K562 (cell line): Measurements from ENCODE around the gene LTBP4. TPM values are rescaled to one million over a fixed set of nuclear protein-coding genes. Genes with fewer than 3 reads are reported as not detected.
"Not testable (repeated sequence)": the region's sequence is repeated elsewhere in the genome, so short reads cannot be mapped to it uniquely, and the experiment has no call there.

Source experiments
- ATAC-seq: fragments of 200-7000 bp; cut with Tn5 transposase; 3 replicates; pipeline ENCODE4 v1.9.1; 2020; ENCODE audit warnings: moderate library complexity
- BruUV-seq: library from RNA; stranded (reverse); fragments of 400-500 nt; replicated peaks from 2 replicates; lab custom pipeline; 2021; lab: Mats Ljungman, UMichigan
- CTCF ChIA-PET: fragments of 300-600 bp; formaldehyde crosslinking; extraction: SDS; loops from one replicate; lab custom pipeline; 2021; ENCODE audit warnings: low intra/inter-chr PET ratio; lab: Yijun Ruan, JAX
- POLR2A ChIA-PET: fragments of 300-600, 350-650 bp; sonication (Branson Sonifier 250); formaldehyde crosslinking; extraction: SDS; loops from one replicate; lab custom pipeline; 2021; ENCODE audit warnings: antibody characterized with exemption, inconsistent platforms; lab: Yijun Ruan, JAX
- DNase-seq, 4 experiments: peaks; one replicate each; pipeline versions ENCODE4 v3.0.0 to v3.0.0-alpha.2; 2011 to 2018; ENCODE audit warnings: low spot score in 3 of 4, mixed read lengths in 3 of 4; ENCODE audit errors: extremely low read depth in 1 of 4
- FAIRE-seq: peaks from 2 replicates; lab custom pipeline; 2011; peaks lifted over from hg19 to GRCh38; lab: Jason Lieb, UNC
- H2AFZ ChIP-seq: 2 replicates; pipeline ENCODE4 v1.6.0; 2011; ENCODE audit warnings: low read depth, low read length, control low read depth, inconsistent platforms
- H3K27ac ChIP-seq: fragments of 200-600 bp; 3 replicates; pipeline ENCODE4 v1.8.0; 2011; ENCODE audit warnings: low read depth, mild to moderate bottlenecking, control low read depth, inconsistent platforms, low read length, moderate library complexity, mixed read lengths; ENCODE audit errors: extremely low read depth
- H3K27me3 ChIP-seq, 2 experiments: fragments of 300-600 bp in 1 of 2; 2 replicates in 1 of 2; 3 replicates in 1 of 2; pipeline versions ENCODE4 v1.6.0 to v1.8.0; 2011; ENCODE audit warnings: inconsistent platforms in 2 of 2, low read length in 2 of 2, mild to moderate bottlenecking in 1 of 2, mixed read lengths in 1 of 2, moderate library complexity in 1 of 2; ENCODE audit not compliant: control insufficient read depth in 2 of 2, insufficient read depth in 2 of 2
- H3K36me3 ChIP-seq: fragments of 300-600 bp; 3 replicates; pipeline ENCODE4 v1.8.0; 2011; ENCODE audit warnings: mild to moderate bottlenecking, low read length, inconsistent platforms; ENCODE audit not compliant: control insufficient read depth, insufficient read depth
- H3K4me1 ChIP-seq, 2 experiments: fragments of 200-600 bp in 1 of 2; replicated peaks in 1 of 2; 2 replicates in 1 of 2; 3 replicates in 1 of 2; pipeline versions ENCODE4 v1.5.1 to v1.8.0; 2011; ENCODE audit warnings: inconsistent platforms in 2 of 2, low read length in 2 of 2, mild to moderate bottlenecking in 1 of 2, mixed read lengths in 1 of 2, moderate library complexity in 1 of 2; ENCODE audit not compliant: control insufficient read depth in 2 of 2, insufficient read depth in 2 of 2
- H3K4me2 ChIP-seq: 2 replicates; pipeline ENCODE4 v1.6.1; 2011; ENCODE audit warnings: low read length, control low read depth, inconsistent platforms, mixed read lengths; ENCODE audit not compliant: insufficient read depth
- H3K4me3 ChIP-seq: fragments of 200-600 bp; sonication (generic), shearing (Covaris generic); 2 replicates; pipeline ENCODE4 v1.5.1; 2016; ENCODE audit warnings: control low read depth, inconsistent platforms
- H3K79me2 ChIP-seq: fragments of 200-600 bp; 3 replicates; pipeline ENCODE4 v1.8.0; 2011; ENCODE audit warnings: low read length, inconsistent platforms; ENCODE audit not compliant: control insufficient read depth, insufficient read depth
- H3K9ac ChIP-seq, 2 experiments: 2 replicates each; pipeline versions ENCODE4 v1.6.0 to v1.6.1; 2011; ENCODE audit warnings: low read depth in 2 of 2, low read length in 2 of 2, control low read depth in 1 of 2, inconsistent platforms in 1 of 2, mild to moderate bottlenecking in 1 of 2, mixed read lengths in 1 of 2; ENCODE audit not compliant: insufficient read depth in 1 of 2
- H3K9me1 ChIP-seq: one replicate; pipeline ENCODE4 v1.6.0; 2011; ENCODE audit warnings: inconsistent platforms, mild to moderate bottlenecking, low read length, moderate library complexity; ENCODE audit not compliant: control insufficient read depth, insufficient read depth
- H3K9me3 ChIP-seq: replicated peaks from 2 replicates; pipeline ENCODE4 v1.5.1; 2011; ENCODE audit warnings: low read depth, low read length, inconsistent platforms; ENCODE audit not compliant: control insufficient read depth, insufficient read depth
- H4K20me1 ChIP-seq: replicated peaks from 2 replicates; pipeline ENCODE4 v1.6.1; 2011; ENCODE audit warnings: low read length, inconsistent platforms, mixed read lengths; ENCODE audit not compliant: control insufficient read depth, insufficient read depth
- FOS ChIP-seq: IDR thresholded peaks from 3 replicates; pipeline ENCODE4 v1.6.1; 2011; ENCODE audit not compliant: insufficient read length; ENCODE audit errors: extremely low read depth
- NFYB ChIP-seq: IDR thresholded peaks from 2 replicates; pipeline ENCODE4 v1.6.1; 2011; ENCODE audit warnings: mild to moderate bottlenecking, moderate library complexity; ENCODE audit not compliant: insufficient read length; ENCODE audit errors: extremely low read depth
- USF1 ChIP-seq: sonication (generic); formaldehyde crosslinking; IDR thresholded peaks from 2 replicates; pipeline ENCODE4 v1.9.0; 2022; ENCODE audit warnings: mild to moderate bottlenecking, missing genetic modification reagents
- ZNF639 ChIP-seq, 2 experiments: fragments of 200-800 bp in 1 of 2; sonication (Bioruptor generic) in 1 of 2; sonication (generic) in 1 of 2; formaldehyde crosslinking in 1 of 2; IDR thresholded peaks in 1 of 2; conservative IDR thresholded peaks in 1 of 2; 2 replicates each; pipeline versions ENCODE4 v1.5.0 to v1.6.1; 2016 to 2020; ENCODE audit warnings: missing compliant biosample characterization in 1 of 2, missing genetic modification characterization in 1 of 2, missing genetic modification reagents in 1 of 2
- ZNF830 ChIP-seq: fragments of 250-450 bp; sonication (Bioruptor Pico); IDR thresholded peaks from 2 replicates; pipeline ENCODE4 v1.5.0; 2021; ENCODE audit warnings: mild to moderate bottlenecking
- WGBS: fragments of 100-300 bp; shearing (Covaris generic); methylation state at CpG from one replicate; pipeline ENCODE4 v1.1.6; 2016; ENCODE audit warnings: low coverage, mixed read lengths; ENCODE audit not compliant: insufficient coverage; ENCODE audit errors: missing lambda C conversion rate; 5-methylcytosine and 5-hydroxymethylcytosine counted together
- in situ Hi-C: fragments of 300-500 bp; cut with MboI; formaldehyde crosslinking; loops from 4 replicates; pipeline ENCODE4 v1.15.0; 2018; ENCODE audit warnings: inconsistent platforms, mixed read lengths
- intact Hi-C: fragments of 100-400 bp; cut with micrococcal nuclease; formaldehyde crosslinking; loops from 2 replicates; pipeline ENCODE4 v1.14.2; 2022
- polyA plus RNA-seq, 8 experiments: library from polyadenylated mRNA; depleted of rRNA in 4 of 8; stranded (reverse) in 5 of 8; unstranded in 3 of 8; fragments of >200 nt; fragmentation: Nextera tagmentation in 2 of 8; fragmentation: Illumina TruSeq in 1 of 8; extraction: Ambion mirVana in 2 of 8; extraction: Trizol in 1 of 8; gene quantifications; 2 replicates each; pipeline versions ENCODE4 v1.2.1 to v1.2.3, GENCODE V29; 2011 to 2014; ENCODE audit warnings: inconsistent platforms in 1 of 8, missing spikeins in 1 of 8
- total RNA-seq, 7 experiments: library from RNA; depleted of rRNA in 6 of 7; stranded (reverse); fragments of >200 nt in 6 of 7; fragmentation: Illumina TruSeq in 2 of 7; extraction: Trizol in 2 of 7; gene quantifications; 2 replicates each; pipeline versions ENCODE4 v1.2.1 to v1.2.3, GENCODE V29; 2011 to 2021; ENCODE audit warnings: low replicate concordance in 1 of 7

Gene LTBP4
- total and polyA plus RNA-seq, 9 of the 15 experiments (the other 6 are each of a cell fraction or from before 2014, with no cell fraction given), result 0.35 to 160 (median 31.6) TPM

GRCh38 chr19:40591724-40592123 is 9.4 kb upstream of the LTBP4 start:
- H3K9ac ChIP-seq, H3K9me3 ChIP-seq, H3K36me3 ChIP-seq, H3K9me1 ChIP-seq, H4K20me1 ChIP-seq, FAIRE-seq, H3K27me3 ChIP-seq, CTCF ChIA-PET, in situ Hi-C loops, BruUV-seq, H2AFZ ChIP-seq, H3K4me2 ChIP-seq, H3K79me2 ChIP-seq, H3K4me3 ChIP-seq, H3K27ac ChIP-seq, ATAC-seq, intact Hi-C loops, DNase-seq: not testable (repeated sequence)
- POLR2A ChIA-PET, result interaction anchor here (0.7 to 1.1 kb wide), 3 partner anchors 13 to 127 kb away, joined by 3 to 4 read pairs (median 4); no protein-coding TSS in a partner anchor
- H3K4me1 ChIP-seq, result peaks cover 10 to 46% of the 10 kb centered on the region in 2 experiments; a peak in 4 of 5 replicates
- WGBS, result 71% methylated on average over 4 of the region's 4 CpGs

GRCh38 chr19:40592170-40592569 is 9.0 kb upstream of the LTBP4 start:
- H3K27ac ChIP-seq, result no peak overlapping the region
- H3K9ac ChIP-seq, result no peak overlapping the region
- ChIA-PET POLR2A (interaction anchor here (0.7 to 0.8 kb wide), 2 partner anchors 104 to 128 kb away, joined by 3 to 4 read pairs; no protein-coding TSS in a partner anchor), CTCF (no interaction called here)
- intact Hi-C loops, result no loop called here
- H3K9me3 ChIP-seq, result no peaks in the 10 kb centered on the region
- WGBS, result 70% methylated on average over 4 of the region's 4 CpGs
- H3K4me1 ChIP-seq, result peaks cover 11 to 50% of the 10 kb centered on the region in 2 experiments; a peak in 4 of 5 replicates
- H4K20me1 ChIP-seq, result no peaks in the 10 kb centered on the region
- no peaks in the 10 kb centered on the region for H3K9me1 ChIP-seq
- ATAC-seq (peak; percentile 70), DNase-seq (peak in 2 of 4 experiments; percentile 47 to 48), FAIRE-seq (peak; percentile 84)
- H3K27me3 ChIP-seq, result no peaks in the 10 kb centered on the region
- no peaks in the 10 kb centered on the region for H3K36me3 ChIP-seq
- H2AFZ ChIP-seq, result no peak overlapping the region
- H3K79me2 ChIP-seq, result peaks cover under 1% of the 10 kb centered on the region; the same call in 1 of the 3 replicates
- H3K4me2 ChIP-seq, result no peak overlapping the region
- in situ Hi-C loops, result no loop called here
- no TSS peak for BruUV-seq
- no peak overlapping the region for H3K4me3 ChIP-seq
- TF ChIP-seq FOS (peak; percentile 56), ZNF830 (CRISPR knock-in tag) (no peak), ZNF639 (CRISPR knock-in tag; conservative IDR thresholded peaks at IDR 0.05 in 1 of 2, IDR thresholded peaks at IDR 0.05 in 1 of 2) (no peak), USF1 (CRISPR knock-in tag) (peak; percentile 91), NFYB (peak; percentile 62)
